Panc1 (cell line): ENCODE data around the gene TMEM45A. TPM values are rescaled to one million over a fixed set of nuclear protein-coding genes. Genes with fewer than 3 reads are reported as not detected.

ENCODE experiments used
- ATAC-seq: fragments of 200-7000 bp; cut with Tn5 transposase; 2 replicates; pipeline ENCODE4 v1.9.1; 2020; ENCODE audit warnings: mild to moderate bottlenecking, moderate library complexity
- BruUV-seq: library from RNA; stranded (reverse); fragments of 400-500 nt; replicated peaks from 2 replicates; lab custom pipeline; 2021; lab: Mats Ljungman, UMichigan
- CTCF ChIA-PET: fragments of 300-600 bp; sonication (Branson Sonifier 250); formaldehyde crosslinking; loops from one replicate; lab custom pipeline; 2022; ENCODE audit warnings: antibody characterized with exemption; lab: Charles Lee
- POLR2A ChIA-PET: fragments of 300-600 bp; sonication (Branson Sonifier 250); formaldehyde crosslinking; loops from one replicate; lab custom pipeline; 2022; ENCODE audit warnings: antibody characterized with exemption; lab: Charles Lee
- DNase-seq: peaks from one replicate; pipeline ENCODE4 v3.0.0-alpha.2; 2010; ENCODE audit warnings: low read depth, low spot score
- H3K27ac ChIP-seq: 2 replicates; pipeline ENCODE4 v1.5.1; 2011; ENCODE audit warnings: mild to moderate bottlenecking, low read length, inconsistent platforms
- H3K27me3 ChIP-seq: fragments of 200-500 bp; sonication (Bioruptor generic); 2 replicates; pipeline ENCODE4 v1.6.0; 2014; ENCODE audit warnings: low read length, inconsistent platforms; ENCODE audit not compliant: control insufficient read depth, insufficient read depth
- H3K36me3 ChIP-seq: fragments of 200-500 bp; sonication (Bioruptor generic); 2 replicates; pipeline ENCODE4 v1.5.1; 2014; ENCODE audit warnings: inconsistent platforms, mild to moderate bottlenecking, low read length, moderate library complexity; ENCODE audit not compliant: control insufficient read depth, insufficient read depth
- H3K4me1 ChIP-seq: 2 replicates; pipeline ENCODE4 v1.5.1; 2011; ENCODE audit warnings: inconsistent platforms, mild to moderate bottlenecking, low read length, moderate library complexity; ENCODE audit not compliant: control insufficient read depth, insufficient read depth
- H3K4me3 ChIP-seq, 2 experiments: 2 replicates each; pipeline ENCODE4 v1.5.1; 2011 to 2012; ENCODE audit warnings: low read depth in 2 of 2, low read length in 2 of 2, mild to moderate bottlenecking in 2 of 2, inconsistent platforms in 1 of 2, moderate library complexity in 1 of 2
- H3K9me3 ChIP-seq: fragments of 200-500 bp; sonication (Bioruptor generic); 2 replicates; pipeline ENCODE4 v1.5.1; 2014; ENCODE audit warnings: low read depth, mild to moderate bottlenecking, inconsistent platforms, low read length, moderate library complexity; ENCODE audit not compliant: control insufficient read depth, insufficient read depth
- POLR2AphosphoS5 ChIP-seq: IDR thresholded peaks from 2 replicates; pipeline ENCODE4 v1.6.1; 2012; ENCODE audit warnings: mild to moderate bottlenecking, low read depth, low read length, moderate library complexity
- SIN3A ChIP-seq: IDR thresholded peaks from 2 replicates; pipeline ENCODE4 v1.6.1; 2012; ENCODE audit warnings: low read depth, mild to moderate bottlenecking, low read length, moderate library complexity, borderline replicate concordance; ENCODE audit not compliant: insufficient read depth
- TCF7L2 ChIP-seq: IDR thresholded peaks from 2 replicates; pipeline ENCODE4 v1.6.1; 2011; ENCODE audit warnings: mild to moderate bottlenecking, low read depth, low read length, inconsistent platforms
- in situ Hi-C: cut with HindIII; loops from 2 replicates; pipeline ENCODE4 v1.10.0; 2016; ENCODE audit warnings: low sequenced_read_pairs, low pct_unique_long_range_greater_than_20kb
- intact Hi-C: fragments of 100-400 bp; cut with micrococcal nuclease; formaldehyde crosslinking; loops from one replicate; pipeline ENCODE4 v1.10.0; 2022; ENCODE audit not compliant: unreplicated experiment
- total RNA-seq: library from RNA; stranded (reverse); gene quantifications from one replicate; pipeline ENCODE4 v1.2.1, GENCODE V29; 2021; ENCODE audit not compliant: unreplicated experiment
- TF ChIP-seq, protein P1 (sequence below), 2 experiments: IDR thresholded peaks; 2 replicates each; pipeline ENCODE4 v1.6.1; 2011 to 2012; ENCODE audit warnings: low read depth in 2 of 2, control low read depth in 1 of 2, low read length in 1 of 2, mild to moderate bottlenecking in 1 of 2, moderate library complexity in 1 of 2; ENCODE audit not compliant: insufficient read depth in 1 of 2
- TF ChIP-seq, protein P2 (sequence below): fragments of 450-650 bp; IDR thresholded peaks from 2 replicates; pipeline ENCODE4 v1.5.1; 2017; ENCODE audit warnings: mild to moderate bottlenecking

The TMEM45A gene
- total RNA-seq, 1 experiment from 2014 or later: 8.6 TPM

DNA sequence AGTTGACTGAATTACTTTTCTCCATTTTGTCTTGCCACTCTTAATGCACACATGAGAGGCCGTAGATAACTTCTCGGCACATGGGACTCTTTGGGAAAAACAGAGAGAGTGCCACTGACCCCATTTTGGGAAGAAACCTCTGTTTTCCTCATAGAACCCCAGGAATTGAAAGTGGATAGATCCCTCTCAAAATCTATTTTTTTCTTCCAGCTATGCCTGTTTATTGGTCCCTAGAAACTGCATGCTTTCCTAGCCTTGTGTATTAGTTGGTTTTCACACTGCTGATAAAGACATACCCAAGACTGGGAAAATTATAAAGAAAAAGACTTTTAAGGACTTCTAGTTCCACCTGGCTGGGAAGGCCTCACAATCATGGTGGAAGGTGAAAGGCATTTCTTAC, 23.7 kb upstream of the TMEM45A start:
- in situ Hi-C loops (no loop called here), intact Hi-C loops (no loop called here)
- ATAC-seq (no peak), DNase-seq (no peak)
- no TSS peak for BruUV-seq
- ChIA-PET CTCF (no interaction called here), POLR2A (interaction anchor here (0.6 kb wide), 1 partner anchor 636 kb away, joined by 7 read pairs; no protein-coding TSS in a partner anchor)
- Histone ChIP-seq H3K4me3 (no peak overlapping the region), H3K36me3 (no peaks in the 10 kb centered on the region), H3K4me1 (no peaks in the 10 kb centered on the region), H3K27me3 (no peaks in the 10 kb centered on the region; the same call in 1 of the 2 replicates), H3K9me3 (peaks cover 6% of the 10 kb centered on the region; the same call in 1 of the 2 replicates), H3K27ac (no peak overlapping the region)
- TF ChIP-seq POLR2AphosphoS5 (no peak), TCF7L2 (no peak)
- TF ChIP-seq, protein P1, sequence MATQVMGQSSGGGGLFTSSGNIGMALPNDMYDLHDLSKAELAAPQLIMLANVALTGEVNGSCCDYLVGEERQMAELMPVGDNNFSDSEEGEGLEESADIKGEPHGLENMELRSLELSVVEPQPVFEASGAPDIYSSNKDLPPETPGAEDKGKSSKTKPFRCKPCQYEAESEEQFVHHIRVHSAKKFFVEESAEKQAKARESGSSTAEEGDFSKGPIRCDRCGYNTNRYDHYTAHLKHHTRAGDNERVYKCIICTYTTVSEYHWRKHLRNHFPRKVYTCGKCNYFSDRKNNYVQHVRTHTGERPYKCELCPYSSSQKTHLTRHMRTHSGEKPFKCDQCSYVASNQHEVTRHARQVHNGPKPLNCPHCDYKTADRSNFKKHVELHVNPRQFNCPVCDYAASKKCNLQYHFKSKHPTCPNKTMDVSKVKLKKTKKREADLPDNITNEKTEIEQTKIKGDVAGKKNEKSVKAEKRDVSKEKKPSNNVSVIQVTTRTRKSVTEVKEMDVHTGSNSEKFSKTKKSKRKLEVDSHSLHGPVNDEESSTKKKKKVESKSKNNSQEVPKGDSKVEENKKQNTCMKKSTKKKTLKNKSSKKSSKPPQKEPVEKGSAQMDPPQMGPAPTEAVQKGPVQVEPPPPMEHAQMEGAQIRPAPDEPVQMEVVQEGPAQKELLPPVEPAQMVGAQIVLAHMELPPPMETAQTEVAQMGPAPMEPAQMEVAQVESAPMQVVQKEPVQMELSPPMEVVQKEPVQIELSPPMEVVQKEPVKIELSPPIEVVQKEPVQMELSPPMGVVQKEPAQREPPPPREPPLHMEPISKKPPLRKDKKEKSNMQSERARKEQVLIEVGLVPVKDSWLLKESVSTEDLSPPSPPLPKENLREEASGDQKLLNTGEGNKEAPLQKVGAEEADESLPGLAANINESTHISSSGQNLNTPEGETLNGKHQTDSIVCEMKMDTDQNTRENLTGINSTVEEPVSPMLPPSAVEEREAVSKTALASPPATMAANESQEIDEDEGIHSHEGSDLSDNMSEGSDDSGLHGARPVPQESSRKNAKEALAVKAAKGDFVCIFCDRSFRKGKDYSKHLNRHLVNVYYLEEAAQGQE (IDR thresholded peaks at IDR 0.05; ENCODE audit: insufficient read depth in 1 of 2, low read depth in 2 of 2, low read length in 1 of 2): no peak

DNA sequence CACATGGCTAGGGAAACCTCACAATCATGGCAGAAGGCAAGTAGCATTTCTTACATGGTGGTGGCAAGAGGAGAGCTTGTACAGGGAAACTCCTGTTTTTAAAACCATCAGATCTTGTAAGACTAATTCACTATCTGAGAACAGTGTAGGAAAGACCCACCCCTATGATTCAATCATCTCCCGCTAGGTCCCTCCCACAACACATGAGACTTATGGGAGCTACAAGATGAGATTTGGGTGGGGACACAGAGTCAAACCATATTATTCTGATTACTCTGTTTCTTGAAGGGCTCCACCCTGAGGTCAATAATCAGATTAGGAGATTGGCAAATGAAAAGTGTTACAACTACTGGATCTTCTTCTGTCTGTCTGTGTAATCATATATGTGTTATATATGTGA, 21.5 kb upstream of the TMEM45A start:
- no TSS peak for BruUV-seq
- no peaks in the 10 kb centered on the region for H3K4me1 ChIP-seq
- DNase-seq (no peak), ATAC-seq (no peak)
- no peak overlapping the region for H3K27ac ChIP-seq
- TF ChIP-seq SIN3A (no peak), POLR2AphosphoS5 (no peak), TCF7L2 (no peak)
- TF ChIP-seq, protein P2, sequence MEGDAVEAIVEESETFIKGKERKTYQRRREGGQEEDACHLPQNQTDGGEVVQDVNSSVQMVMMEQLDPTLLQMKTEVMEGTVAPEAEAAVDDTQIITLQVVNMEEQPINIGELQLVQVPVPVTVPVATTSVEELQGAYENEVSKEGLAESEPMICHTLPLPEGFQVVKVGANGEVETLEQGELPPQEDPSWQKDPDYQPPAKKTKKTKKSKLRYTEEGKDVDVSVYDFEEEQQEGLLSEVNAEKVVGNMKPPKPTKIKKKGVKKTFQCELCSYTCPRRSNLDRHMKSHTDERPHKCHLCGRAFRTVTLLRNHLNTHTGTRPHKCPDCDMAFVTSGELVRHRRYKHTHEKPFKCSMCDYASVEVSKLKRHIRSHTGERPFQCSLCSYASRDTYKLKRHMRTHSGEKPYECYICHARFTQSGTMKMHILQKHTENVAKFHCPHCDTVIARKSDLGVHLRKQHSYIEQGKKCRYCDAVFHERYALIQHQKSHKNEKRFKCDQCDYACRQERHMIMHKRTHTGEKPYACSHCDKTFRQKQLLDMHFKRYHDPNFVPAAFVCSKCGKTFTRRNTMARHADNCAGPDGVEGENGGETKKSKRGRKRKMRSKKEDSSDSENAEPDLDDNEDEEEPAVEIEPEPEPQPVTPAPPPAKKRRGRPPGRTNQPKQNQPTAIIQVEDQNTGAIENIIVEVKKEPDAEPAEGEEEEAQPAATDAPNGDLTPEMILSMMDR: no peak
- TF ChIP-seq, protein P1 (IDR thresholded peaks at IDR 0.05; ENCODE audit: insufficient read depth in 1 of 2, low read depth in 2 of 2, low read length in 1 of 2): no peak
- H3K4me3 ChIP-seq: no peak overlapping the region
- CTCF ChIA-PET: no interaction called here
- POLR2A ChIA-PET: no interaction called here
- H3K9me3 ChIP-seq: peaks cover 6% of the 10 kb centered on the region; the same call in 1 of the 2 replicates
- in situ Hi-C loops (no loop called here), intact Hi-C loops (no loop called here)
- no peaks in the 10 kb centered on the region for H3K27me3 ChIP-seq
- no peaks in the 10 kb centered on the region for H3K36me3 ChIP-seq
